ENCODE data around the gene PNMA8B.

Gene PNMA8B

GRCh38 chr19:46513461-46514236, 18.0 kb upstream of the PNMA8B start:
- peak; percentile 96 for ATAC-seq
- TF ChIP-seq CSDC2 (CRISPR knock-in tag; IDR thresholded peaks at IDR 0.05), result no peak
- no peak for TF ChIP-seq TSHZ2 (CRISPR knock-in tag; IDR thresholded peaks at IDR 0.05)
- TF ChIP-seq SNAI2 (CRISPR knock-in tag; IDR thresholded peaks at IDR 0.05), result no peak
- no peak for TF ChIP-seq ZFP3 (CRISPR knock-in tag; IDR thresholded peaks at IDR 0.05)
- no peak for TF ChIP-seq PATZ1 (CRISPR knock-in tag; IDR thresholded peaks at IDR 0.05; ENCODE audit: borderline replicate concordance)
- no peak for TF ChIP-seq ZC3H10 (CRISPR knock-in tag; IDR thresholded peaks at IDR 0.05)
- no peak for TF ChIP-seq GLIS3 (CRISPR knock-in tag; IDR thresholded peaks at IDR 0.05)
- no peak for TF ChIP-seq ZFP30 (CRISPR knock-in tag; IDR thresholded peaks at IDR 0.05)
- TF ChIP-seq POU6F1 (CRISPR knock-in tag; IDR thresholded peaks at IDR 0.05; ENCODE audit: borderline replicate concordance, low read depth), result no peak
- no peak for TF ChIP-seq ZNF565 (CRISPR knock-in tag; conservative IDR thresholded peaks at IDR 0.05; ENCODE audit: low read depth)
- TF ChIP-seq PPARA (CRISPR knock-in tag; IDR thresholded peaks at IDR 0.05; ENCODE audit: borderline replicate concordance), result no peak
- TF ChIP-seq ZNF8 (CRISPR knock-in tag; IDR thresholded peaks at IDR 0.05), result no peak

- TF ChIP-seq ZC3H10 (CRISPR knock-in tag; IDR thresholded peaks at IDR 0.05) (no peak), PATZ1 (CRISPR knock-in tag; IDR thresholded peaks at IDR 0.05; ENCODE audit: borderline replicate concordance) (no peak), ZNF70 (CRISPR knock-in tag; IDR thresholded peaks at IDR 0.05) (no peak), RARB (CRISPR knock-in tag; IDR thresholded peaks at IDR 0.05) (no peak), ZFP30 (CRISPR knock-in tag; IDR thresholded peaks at IDR 0.05) (no peak), ZNF8 (CRISPR knock-in tag; IDR thresholded peaks at IDR 0.05) (no peak), ZNF565 (CRISPR knock-in tag; conservative IDR thresholded peaks at IDR 0.05; ENCODE audit: low read depth) (no peak), SNAI2 (CRISPR knock-in tag; IDR thresholded peaks at IDR 0.05) (no peak), CREB5 (CRISPR knock-in tag; IDR thresholded peaks at IDR 0.05; ENCODE audit: low read depth) (no peak), POU6F1 (CRISPR knock-in tag; IDR thresholded peaks at IDR 0.05; ENCODE audit: borderline replicate concordance, low read depth) (no peak), TOX (CRISPR knock-in tag; IDR thresholded peaks at IDR 0.05; ENCODE audit: borderline replicate concordance) (no peak)
Observed at GRCh38 chr19:46511237-46511636, 15.6 kb upstream of the PNMA8B start.

GRCh38 chr19:46508206-46508605, 12.5 kb upstream of the PNMA8B start:
- no peak for ATAC-seq
- TF ChIP-seq OSR1 (CRISPR knock-in tag; IDR thresholded peaks at IDR 0.05) (no peak), ZNF565 (CRISPR knock-in tag; conservative IDR thresholded peaks at IDR 0.05; ENCODE audit: low read depth) (no peak)

More at GRCh38 chr19:46511237-46511636, 15.6 kb upstream of the PNMA8B start:
- ATAC-seq, result no peak
